Neural cell (in vitro differentiated cells): ENCODE results near the gene SAMD7.

ENCODE experiments used
- MXI1 ChIP-seq: fragments of 450-650 bp; conservative IDR thresholded peaks from 2 replicates; pipeline ENCODE4 v1.6.1; 2014; ENCODE audit warnings: antibody characterized with exemption, mild to moderate bottlenecking; ENCODE audit not compliant: poor library complexity, severe bottlenecking
- POLR2AphosphoS5 ChIP-seq: IDR thresholded peaks from 2 replicates; pipeline ENCODE4 v1.6.1; 2012
- RAD21 ChIP-seq: fragments of 450-650 bp; conservative IDR thresholded peaks from 2 replicates; pipeline ENCODE4 v1.6.1; 2014; ENCODE audit warnings: antibody characterized with exemption, mild to moderate bottlenecking, moderate library complexity
- TF ChIP-seq, protein P1 (sequence below): fragments of 450-650 bp; IDR thresholded peaks from 2 replicates; pipeline ENCODE4 v1.5.1; 2014; ENCODE audit warnings: antibody characterized with exemption, mild to moderate bottlenecking, moderate library complexity; ENCODE audit not compliant: poor library complexity, severe bottlenecking

DNA sequence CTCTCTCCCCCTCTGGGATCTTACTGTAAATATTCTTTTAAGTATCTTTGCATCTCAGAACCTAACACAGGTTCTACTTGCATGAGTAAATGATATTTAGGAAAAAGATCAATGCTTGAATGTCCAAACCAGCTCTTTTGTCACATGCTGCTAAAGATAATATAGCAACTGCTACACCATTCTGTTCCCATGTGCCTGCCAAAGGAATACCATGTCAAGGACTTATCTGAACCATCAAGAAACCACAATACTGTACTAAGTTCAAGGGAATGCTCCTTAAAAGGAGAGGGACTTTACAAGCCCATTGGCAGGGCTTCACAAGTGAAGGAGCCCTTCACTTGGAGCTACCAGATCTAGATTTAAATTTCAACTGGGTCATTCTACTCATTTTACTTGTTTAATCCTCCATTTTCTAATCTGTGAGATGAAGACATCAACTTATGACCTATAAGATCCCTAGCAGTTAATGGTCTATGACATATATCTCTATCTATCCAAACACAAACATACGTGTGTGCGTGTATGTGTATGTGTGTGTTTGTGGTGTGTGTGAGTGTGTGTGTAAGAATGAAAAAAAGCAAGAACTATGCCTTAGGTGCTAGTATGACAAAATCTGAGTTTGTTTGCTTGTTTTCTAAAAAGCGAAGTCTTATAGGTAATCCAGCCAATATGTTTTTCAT is 42.2 kb downstream of the SAMD7 start:
- TF ChIP-seq, protein P1, sequence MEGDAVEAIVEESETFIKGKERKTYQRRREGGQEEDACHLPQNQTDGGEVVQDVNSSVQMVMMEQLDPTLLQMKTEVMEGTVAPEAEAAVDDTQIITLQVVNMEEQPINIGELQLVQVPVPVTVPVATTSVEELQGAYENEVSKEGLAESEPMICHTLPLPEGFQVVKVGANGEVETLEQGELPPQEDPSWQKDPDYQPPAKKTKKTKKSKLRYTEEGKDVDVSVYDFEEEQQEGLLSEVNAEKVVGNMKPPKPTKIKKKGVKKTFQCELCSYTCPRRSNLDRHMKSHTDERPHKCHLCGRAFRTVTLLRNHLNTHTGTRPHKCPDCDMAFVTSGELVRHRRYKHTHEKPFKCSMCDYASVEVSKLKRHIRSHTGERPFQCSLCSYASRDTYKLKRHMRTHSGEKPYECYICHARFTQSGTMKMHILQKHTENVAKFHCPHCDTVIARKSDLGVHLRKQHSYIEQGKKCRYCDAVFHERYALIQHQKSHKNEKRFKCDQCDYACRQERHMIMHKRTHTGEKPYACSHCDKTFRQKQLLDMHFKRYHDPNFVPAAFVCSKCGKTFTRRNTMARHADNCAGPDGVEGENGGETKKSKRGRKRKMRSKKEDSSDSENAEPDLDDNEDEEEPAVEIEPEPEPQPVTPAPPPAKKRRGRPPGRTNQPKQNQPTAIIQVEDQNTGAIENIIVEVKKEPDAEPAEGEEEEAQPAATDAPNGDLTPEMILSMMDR, result no peak
- TF ChIP-seq RAD21, result no peak
- TF ChIP-seq POLR2AphosphoS5, result no peak
- TF ChIP-seq MXI1, result no peak
